Astrocyte (in vitro differentiated cells and primary cell): ENCODE data around the gene CRELD2. TPM values are rescaled to one million over a fixed set of nuclear protein-coding genes. Genes with fewer than 3 reads are reported as not detected.

Source experiments
- DNase-seq: peaks from one replicate; pipeline ENCODE4 v3.0.0-alpha.2; 2010; ENCODE audit warnings: low read depth
- FAIRE-seq: peaks from 2 replicates; lab custom pipeline; 2011; peaks lifted over from hg19 to GRCh38; lab: Jason Lieb, UNC
- H2AFZ ChIP-seq: 2 replicates; pipeline ENCODE4 v1.6.0; 2012; ENCODE audit warnings: low read depth, low read length, inconsistent platforms
- H3K27ac ChIP-seq: 2 replicates; pipeline ENCODE4 v1.5.1; 2011; ENCODE audit warnings: low read depth, low read length, inconsistent platforms
- H3K27me3 ChIP-seq: 2 replicates; pipeline ENCODE4 v1.6.0; 2011; ENCODE audit warnings: low read length, inconsistent platforms; ENCODE audit not compliant: insufficient read depth
- H3K36me3 ChIP-seq: 2 replicates; pipeline ENCODE4 v1.5.1; 2011; ENCODE audit warnings: low read length, inconsistent platforms; ENCODE audit not compliant: insufficient read depth
- H3K4me1 ChIP-seq: 2 replicates; pipeline ENCODE4 v1.5.1; 2011; ENCODE audit warnings: low read length, inconsistent platforms; ENCODE audit not compliant: insufficient read depth
- H3K4me2 ChIP-seq: 2 replicates; pipeline ENCODE4 v1.6.0; 2012; ENCODE audit warnings: low read length, inconsistent platforms
- H3K4me3 ChIP-seq: 2 replicates; pipeline ENCODE4 v1.5.1; 2011; ENCODE audit warnings: low read depth, mild to moderate bottlenecking, low read length, inconsistent platforms; ENCODE audit not compliant: insufficient read depth
- H3K79me2 ChIP-seq: 2 replicates; pipeline ENCODE4 v1.6.0; 2012; ENCODE audit warnings: mild to moderate bottlenecking, low read length, inconsistent platforms; ENCODE audit not compliant: insufficient read depth
- H3K9ac ChIP-seq: 2 replicates; pipeline ENCODE4 v1.6.0; 2012; ENCODE audit warnings: mild to moderate bottlenecking, low read length, inconsistent platforms
- H3K9me3 ChIP-seq: 2 replicates; pipeline ENCODE4 v1.5.1; 2012; ENCODE audit warnings: low read depth, mild to moderate bottlenecking, low read length, inconsistent platforms; ENCODE audit not compliant: insufficient read depth
- H4K20me1 ChIP-seq: 2 replicates; pipeline ENCODE4 v1.6.0; 2012; ENCODE audit warnings: low read length, inconsistent platforms; ENCODE audit not compliant: insufficient read depth
- H3K27ac Mint-ChIP-seq: one replicate; pipeline ENCODE4 v1.8.0; 2021; ENCODE audit warnings: mild to moderate bottlenecking, mixed read lengths; ENCODE audit not compliant: unreplicated experiment
- H3K27me3 Mint-ChIP-seq: one replicate; pipeline ENCODE4 v1.8.0; 2021; ENCODE audit warnings: low read depth, mixed read lengths; ENCODE audit not compliant: unreplicated experiment
- H3K36me3 Mint-ChIP-seq: one replicate; pipeline ENCODE4 v1.8.0; 2021; ENCODE audit warnings: low read depth, mixed read lengths; ENCODE audit not compliant: unreplicated experiment
- H3K4me1 Mint-ChIP-seq: one replicate; pipeline ENCODE4 v1.8.0; 2021; ENCODE audit warnings: low read depth, mixed read lengths; ENCODE audit not compliant: unreplicated experiment
- H3K4me3 Mint-ChIP-seq: one replicate; pipeline ENCODE4 v1.8.0; 2021; ENCODE audit warnings: mild to moderate bottlenecking, moderate library complexity, mixed read lengths; ENCODE audit not compliant: unreplicated experiment
- H3K9me3 Mint-ChIP-seq: one replicate; pipeline ENCODE4 v1.8.0; 2021; ENCODE audit warnings: mild to moderate bottlenecking, mixed read lengths; ENCODE audit not compliant: unreplicated experiment
- EZH2 ChIP-seq: IDR thresholded peaks from 2 replicates; pipeline ENCODE4 v1.6.1; 2012; ENCODE audit warnings: mild to moderate bottlenecking, low read length, inconsistent platforms; ENCODE audit not compliant: insufficient read depth
- total RNA-seq: library from RNA; stranded (reverse); gene quantifications from 2 replicates; pipeline ENCODE4 v1.2.1, GENCODE V29; 2021
- TF ChIP-seq, protein P1 (sequence below): IDR thresholded peaks from 2 replicates; pipeline ENCODE4 v1.5.1; 2011; ENCODE audit warnings: low read depth, mild to moderate bottlenecking, inconsistent platforms, low read length, moderate library complexity; ENCODE audit not compliant: insufficient read depth

CRELD2 gene
- total RNA-seq, 1 donor from 2014 or later: 49.6 TPM

GRCh38 chr22:49869845-49870712, 48.4 kb upstream of the CRELD2 start:
- no peaks in the 10 kb centered on the region for H3K4me1 Mint-ChIP-seq
- H2AFZ ChIP-seq: no peak overlapping the region
- peaks cover 28% of the 10 kb centered on the region for H3K9me3 Mint-ChIP-seq
- DNase-seq (no peak), FAIRE-seq (no peak)
- no peak overlapping the region for H3K27ac Mint-ChIP-seq
- no peaks in the 10 kb centered on the region for H3K4me1 ChIP-seq
- peaks cover 49% of the 10 kb centered on the region for H3K36me3 Mint-ChIP-seq
- no peaks in the 10 kb centered on the region for H3K27me3 ChIP-seq
- H3K4me3 ChIP-seq: no peak overlapping the region
- H3K27me3 Mint-ChIP-seq: no peaks in the 10 kb centered on the region
- no peak overlapping the region for H3K27ac ChIP-seq
- H3K4me2 ChIP-seq: no peak overlapping the region
- peaks cover 91% of the 10 kb centered on the region for H4K20me1 ChIP-seq
- peaks cover 98% of the 10 kb centered on the region for H3K79me2 ChIP-seq
- no peaks in the 10 kb centered on the region for H3K36me3 ChIP-seq
- no peak overlapping the region for H3K9ac ChIP-seq
- peaks cover 4% of the 10 kb centered on the region for H3K9me3 ChIP-seq
- TF ChIP-seq EZH2: no peak
- TF ChIP-seq, protein P1, sequence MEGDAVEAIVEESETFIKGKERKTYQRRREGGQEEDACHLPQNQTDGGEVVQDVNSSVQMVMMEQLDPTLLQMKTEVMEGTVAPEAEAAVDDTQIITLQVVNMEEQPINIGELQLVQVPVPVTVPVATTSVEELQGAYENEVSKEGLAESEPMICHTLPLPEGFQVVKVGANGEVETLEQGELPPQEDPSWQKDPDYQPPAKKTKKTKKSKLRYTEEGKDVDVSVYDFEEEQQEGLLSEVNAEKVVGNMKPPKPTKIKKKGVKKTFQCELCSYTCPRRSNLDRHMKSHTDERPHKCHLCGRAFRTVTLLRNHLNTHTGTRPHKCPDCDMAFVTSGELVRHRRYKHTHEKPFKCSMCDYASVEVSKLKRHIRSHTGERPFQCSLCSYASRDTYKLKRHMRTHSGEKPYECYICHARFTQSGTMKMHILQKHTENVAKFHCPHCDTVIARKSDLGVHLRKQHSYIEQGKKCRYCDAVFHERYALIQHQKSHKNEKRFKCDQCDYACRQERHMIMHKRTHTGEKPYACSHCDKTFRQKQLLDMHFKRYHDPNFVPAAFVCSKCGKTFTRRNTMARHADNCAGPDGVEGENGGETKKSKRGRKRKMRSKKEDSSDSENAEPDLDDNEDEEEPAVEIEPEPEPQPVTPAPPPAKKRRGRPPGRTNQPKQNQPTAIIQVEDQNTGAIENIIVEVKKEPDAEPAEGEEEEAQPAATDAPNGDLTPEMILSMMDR: no peak
- H3K4me3 Mint-ChIP-seq: no peak overlapping the region

DNA sequence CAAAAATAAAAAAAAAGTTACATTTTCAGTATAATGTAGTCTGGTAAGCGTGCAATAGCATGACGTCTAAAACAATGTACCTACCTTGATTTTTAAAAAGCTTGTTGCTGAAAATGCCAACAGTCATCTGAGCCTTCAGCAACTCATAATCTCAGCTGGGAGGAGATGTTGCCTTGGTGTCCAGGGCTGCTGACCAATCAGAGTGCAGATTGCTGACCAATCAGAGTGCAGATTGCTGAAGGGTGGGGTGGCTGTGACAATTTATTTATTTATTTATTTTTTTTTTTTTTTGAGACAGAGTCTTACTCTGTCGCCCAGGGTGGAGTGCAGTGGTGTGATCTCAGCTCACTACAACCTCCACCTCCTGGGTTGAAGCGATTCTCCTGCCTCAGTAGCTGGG, 47.0 kb upstream of the CRELD2 start:
- Histone ChIP-seq H3K4me3 (no peak overlapping the region), H4K20me1 (peaks cover 89% of the 10 kb centered on the region), H3K27ac (no peak overlapping the region), H2AFZ (no peak overlapping the region), H3K9ac (no peak overlapping the region), H3K9me3 (peaks cover 4% of the 10 kb centered on the region), H3K36me3 (no peaks in the 10 kb centered on the region), H3K79me2 (peaks cover 98% of the 10 kb centered on the region), H3K4me1 (no peaks in the 10 kb centered on the region), H3K4me2 (no peak overlapping the region), H3K27me3 (no peaks in the 10 kb centered on the region)
- H3K4me1 Mint-ChIP-seq: no peaks in the 10 kb centered on the region
- no peak for TF ChIP-seq EZH2
- TF ChIP-seq, protein P1: no peak
- FAIRE-seq (no peak), DNase-seq (no peak)
- H3K9me3 Mint-ChIP-seq: peaks cover 24% of the 10 kb centered on the region
- no peaks in the 10 kb centered on the region for H3K27me3 Mint-ChIP-seq
- H3K27ac Mint-ChIP-seq: no peak overlapping the region
- H3K4me3 Mint-ChIP-seq: no peak overlapping the region
- H3K36me3 Mint-ChIP-seq: peaks cover 42% of the 10 kb centered on the region

DNA sequence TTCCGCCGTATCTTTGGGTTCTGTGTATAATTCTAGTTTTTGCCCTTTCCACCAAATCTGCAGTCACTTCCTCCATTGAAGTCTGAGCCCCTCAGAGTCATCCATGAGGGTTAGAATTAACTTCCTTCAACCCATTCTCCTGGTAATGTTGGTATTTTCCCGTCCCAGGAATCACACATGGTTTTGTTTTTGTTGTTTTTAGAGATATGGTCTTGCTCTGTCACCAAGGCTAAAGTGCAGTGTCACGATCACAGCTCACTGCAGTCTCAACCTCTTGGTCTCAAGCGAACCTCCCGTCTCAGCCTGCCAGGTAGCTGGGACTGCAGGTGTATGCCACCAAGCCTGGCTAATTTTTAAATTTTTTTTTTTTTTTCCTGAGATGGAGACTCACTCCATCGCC, 46.1 kb upstream of the CRELD2 start:
- Histone ChIP-seq H3K36me3 (no peaks in the 10 kb centered on the region), H3K27me3 (no peaks in the 10 kb centered on the region), H3K9me3 (peaks cover 4% of the 10 kb centered on the region), H3K79me2 (peaks cover 96% of the 10 kb centered on the region), H4K20me1 (peaks cover 86% of the 10 kb centered on the region), H3K4me2 (no peak overlapping the region), H3K4me3 (no peak overlapping the region), H2AFZ (no peak overlapping the region), H3K9ac (no peak overlapping the region), H3K4me1 (no peaks in the 10 kb centered on the region), H3K27ac (no peak overlapping the region)
- TF ChIP-seq, protein P1: no peak
- TF ChIP-seq EZH2: no peak
- Mint-ChIP-seq H3K27me3 (no peaks in the 10 kb centered on the region), H3K9me3 (peaks cover 17% of the 10 kb centered on the region), H3K4me3 (no peak overlapping the region), H3K4me1 (no peaks in the 10 kb centered on the region), H3K27ac (no peak overlapping the region), H3K36me3 (peaks cover 37% of the 10 kb centered on the region)
- no peak for DNase-seq
- no peak for FAIRE-seq
